Osteoblast (primary cell): ENCODE measurements around the gene ST6GALNAC5. TPM values are rescaled to one million over a fixed set of nuclear protein-coding genes. Genes with fewer than 3 reads are reported as not detected.

Experiments used
- DNase-seq: peaks from one replicate; pipeline ENCODE4 v3.0.0; 2011; ENCODE audit warnings: low spot score, mixed read lengths; ENCODE audit not compliant: insufficient read length; ENCODE audit errors: missing footprints
- H2AFZ ChIP-seq: 2 replicates; pipeline ENCODE4 v1.6.0; 2011; ENCODE audit warnings: mild to moderate bottlenecking, low read length
- H3K27ac ChIP-seq: 2 replicates; pipeline ENCODE4 v1.5.1; 2011; ENCODE audit warnings: mild to moderate bottlenecking, low read depth, low read length, moderate library complexity
- H3K27me3 ChIP-seq: 2 replicates; pipeline ENCODE4 v1.6.0; 2012; ENCODE audit warnings: mild to moderate bottlenecking, control low read depth, inconsistent platforms, low read length, moderate library complexity; ENCODE audit not compliant: insufficient read depth
- H3K36me3 ChIP-seq: 2 replicates; pipeline ENCODE4 v1.5.1; 2011; ENCODE audit warnings: mild to moderate bottlenecking, low read length, control low read depth, moderate library complexity; ENCODE audit not compliant: insufficient read depth
- H3K4me1 ChIP-seq: 2 replicates; pipeline ENCODE4 v1.5.1; 2011; ENCODE audit warnings: mild to moderate bottlenecking, low read length, control low read depth, moderate library complexity; ENCODE audit not compliant: insufficient read depth
- H3K4me2 ChIP-seq: 2 replicates; pipeline ENCODE4 v1.6.0; 2011; ENCODE audit warnings: mild to moderate bottlenecking, low read length; ENCODE audit not compliant: insufficient read depth
- H3K4me3 ChIP-seq: fragments of 200-600 bp; sonication (generic); 3 replicates; pipeline ENCODE4 v1.5.1; 2012; ENCODE audit warnings: mild to moderate bottlenecking, low read length, inconsistent platforms; ENCODE audit not compliant: insufficient read depth
- H3K79me2 ChIP-seq: 2 replicates; pipeline ENCODE4 v1.6.0; 2012; ENCODE audit warnings: mild to moderate bottlenecking, low read length, control low read depth, inconsistent platforms; ENCODE audit not compliant: insufficient read depth
- H3K9me3 ChIP-seq: 2 replicates; pipeline ENCODE4 v1.5.1; 2011; ENCODE audit warnings: low read depth, low read length, control low read depth
- H4K20me1 ChIP-seq: 2 replicates; pipeline ENCODE4 v1.6.0; 2012; ENCODE audit warnings: mild to moderate bottlenecking, low read length, control low read depth; ENCODE audit not compliant: insufficient read depth
- CTCF ChIP-seq: IDR thresholded peaks from 2 replicates; pipeline ENCODE4 v1.5.1; 2011; ENCODE audit warnings: mild to moderate bottlenecking, low read depth, low read length, moderate library complexity; ENCODE audit errors: extremely low read depth
- total RNA-seq: library from RNA; depleted of rRNA; stranded (reverse); fragments of >200 nt; gene quantifications from 2 replicates; pipeline ENCODE4 v1.2.3, GENCODE V29; 2012

Gene ST6GALNAC5
- total RNA-seq, 1 donor: 1.1 TPM

- H3K9me3 ChIP-seq: no peaks in the 10 kb centered on the region
- H2AFZ ChIP-seq: no peak overlapping the region
- H4K20me1 ChIP-seq: no peaks in the 10 kb centered on the region
- DNase-seq: peak; percentile 65
- no peaks in the 10 kb centered on the region for H3K79me2 ChIP-seq
- no peak overlapping the region for H3K4me3 ChIP-seq
- no peaks in the 10 kb centered on the region for H3K36me3 ChIP-seq
- H3K27ac ChIP-seq: no peak overlapping the region
- H3K27me3 ChIP-seq: no peaks in the 10 kb centered on the region
- H3K4me1 ChIP-seq: no peaks in the 10 kb centered on the region
- no peak overlapping the region for H3K4me2 ChIP-seq
- no peak for TF ChIP-seq CTCF
These were observed 10.1 kb upstream of the ST6GALNAC5 start for GRCh38 chr1:76857138-76857537.

DNA sequence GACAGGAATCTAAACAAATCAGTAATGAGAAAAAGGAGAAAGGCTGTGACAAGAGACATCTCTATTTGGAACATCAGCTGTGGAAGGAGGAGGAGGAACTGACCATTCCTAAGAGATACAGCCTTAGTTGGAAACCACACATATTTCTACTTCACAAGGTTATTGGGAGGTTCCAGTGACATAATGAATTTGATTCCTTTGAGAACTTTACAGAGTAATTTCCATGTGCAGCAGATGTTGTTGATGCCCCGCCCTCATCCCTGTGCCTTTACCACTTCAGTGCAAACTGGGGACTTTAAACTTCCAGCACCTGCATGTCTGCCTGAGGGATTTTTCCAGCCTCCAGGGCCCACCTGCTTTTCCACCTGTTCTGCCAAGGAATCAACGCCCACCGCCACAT is 9.3 kb upstream of the ST6GALNAC5 start:
- no peaks in the 10 kb centered on the region for H3K4me1 ChIP-seq
- no peak for TF ChIP-seq CTCF
- no peaks in the 10 kb centered on the region for H3K36me3 ChIP-seq
- H2AFZ ChIP-seq: no peak overlapping the region
- no peaks in the 10 kb centered on the region for H3K27me3 ChIP-seq
- H3K4me3 ChIP-seq: no peak overlapping the region
- H3K79me2 ChIP-seq: no peaks in the 10 kb centered on the region
- no peak overlapping the region for H3K27ac ChIP-seq
- H4K20me1 ChIP-seq: no peaks in the 10 kb centered on the region
- no peaks in the 10 kb centered on the region for H3K9me3 ChIP-seq
- DNase-seq: no peak
- H3K4me2 ChIP-seq: no peak overlapping the region

DNA sequence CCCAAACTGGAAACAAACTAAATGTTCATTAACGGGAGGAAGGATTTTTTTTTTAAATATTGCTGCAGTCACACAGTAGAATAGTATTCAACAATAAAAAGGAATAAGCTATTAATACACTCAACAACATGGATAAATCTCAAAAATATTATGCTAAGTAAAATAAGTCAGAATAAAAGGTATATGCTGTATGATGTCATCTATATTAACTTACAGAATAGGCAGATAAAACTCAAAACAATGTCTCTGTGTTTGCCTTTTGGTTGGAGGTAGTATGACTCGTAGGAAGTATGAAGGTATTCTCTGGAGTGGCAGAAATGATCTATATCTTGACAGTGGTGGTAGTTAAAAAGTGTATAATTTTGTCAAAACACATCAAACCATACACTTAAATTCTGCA is 6.1 kb upstream of the ST6GALNAC5 start:
- Histone ChIP-seq H3K36me3 (no peaks in the 10 kb centered on the region), H3K4me2 (no peak overlapping the region), H3K27ac (no peak overlapping the region), H3K9me3 (no peaks in the 10 kb centered on the region), H3K79me2 (no peaks in the 10 kb centered on the region), H3K27me3 (peaks cover 11% of the 10 kb centered on the region), H4K20me1 (no peaks in the 10 kb centered on the region), H3K4me3 (no peak overlapping the region), H2AFZ (no peak overlapping the region), H3K4me1 (no peaks in the 10 kb centered on the region)
- no peak for DNase-seq
- no peak for TF ChIP-seq CTCF

- H3K4me2 ChIP-seq: no peak overlapping the region
These were observed 4.8 kb upstream of the ST6GALNAC5 start for GRCh38 chr1:76862447-76862846.

More at GRCh38 chr1:76862447-76862846, 4.8 kb upstream of the ST6GALNAC5 start:
- H3K27me3 ChIP-seq: peaks cover 24% of the 10 kb centered on the region
- DNase-seq: peak; percentile 80
- no peak overlapping the region for H3K4me3 ChIP-seq
- no peaks in the 10 kb centered on the region for H3K79me2 ChIP-seq
- H3K36me3 ChIP-seq: no peaks in the 10 kb centered on the region
- H4K20me1 ChIP-seq: no peaks in the 10 kb centered on the region
- no peaks in the 10 kb centered on the region for H3K9me3 ChIP-seq
- no peak overlapping the region for H2AFZ ChIP-seq
- no peak overlapping the region for H3K27ac ChIP-seq
- TF ChIP-seq CTCF: no peak
- H3K4me1 ChIP-seq: peaks cover under 1% of the 10 kb centered on the region
